ENCODE measurements around the gene OPN4. TPM values are rescaled to one million over a fixed set of nuclear protein-coding genes. Genes with fewer than 3 reads are reported as not detected.

The OPN4 gene
- total and polyA plus RNA-seq, 2 of the 8 experiments (the other 6 are each of a cell fraction or from before 2014, with no cell fraction given) = not detected

- Histone ChIP-seq H3K9ac (replicated peaks in 1 of 4; ENCODE audit: extremely low read depth in 1 of 4, low read depth in 3 of 4, low read length in 3 of 4) (no peak overlapping the region), H3K56ac (replicated peaks; ENCODE audit: insufficient read length, low read depth, low read length) (no peak overlapping the region), H3K79me2 (ENCODE audit: control insufficient read depth in 1 of 2, insufficient read depth in 2 of 2, low read length in 2 of 2) (no peaks in the 10 kb centered on the region), H3K23ac (ENCODE audit: insufficient read length) (no peak overlapping the region), H3K9me3 (ENCODE audit: insufficient read depth in 2 of 2, low read depth in 1 of 2, low read length in 1 of 2) (no peaks in the 10 kb centered on the region), H2BK12ac (ENCODE audit: low read depth, low read length) (peak overlapping the region; percentile 80; the same call in 1 of the 2 replicates), H3K14ac (ENCODE audit: insufficient read length) (no peak overlapping the region), H3K27me3 (replicated peaks in 1 of 4; ENCODE audit: control insufficient read depth in 3 of 4, extremely low read depth in 1 of 4, insufficient read depth in 3 of 4, low read length in 3 of 4) (no peaks in the 10 kb centered on the region), H2AFZ (ENCODE audit: low read length) (no peak overlapping the region), H3K18ac (ENCODE audit: extremely low read depth, low read length) (no peak overlapping the region), H4K8ac (ENCODE audit: extremely low read depth, insufficient read depth, low read length) (no peak overlapping the region), H4K5ac (ENCODE audit: insufficient read length, low read depth, low read length) (no peak overlapping the region), H2AK5ac (ENCODE audit: low read depth, low read length) (no peak overlapping the region), H2BK20ac (ENCODE audit: low read length) (no peak overlapping the region; the same call in 1 of the 2 replicates), H3K4me2 (ENCODE audit: insufficient read depth in 1 of 2, low read depth in 2 of 2, low read length in 2 of 2) (no peak overlapping the region), H2BK120ac (replicated peaks; ENCODE audit: low read depth, low read length) (no peak overlapping the region), H4K20me1 (replicated peaks in 1 of 2; ENCODE audit: control insufficient read depth in 1 of 2, insufficient read depth in 2 of 2, low read length in 2 of 2) (no peaks in the 10 kb centered on the region), H3K4me3 (ENCODE audit: extremely low read depth in 1 of 4, insufficient read depth in 2 of 4, low read depth in 3 of 4, low read length in 4 of 4) (no peak overlapping the region), H3K23me2 (ENCODE audit: low read depth, low read length) (peaks cover 6% of the 10 kb centered on the region; the same call in 1 of the 2 replicates), H2BK5ac (ENCODE audit: low read depth, low read length) (peak overlapping the region; percentile 60; the same call in 1 of the 2 replicates), H3K27ac (ENCODE audit: low read depth, low read length) (no peak overlapping the region), H2BK15ac (ENCODE audit: low read length) (0 out of 2 replicates have a peak overlapping the region, but pooled peaks have one; percentile 81), H4K91ac (replicated peaks; ENCODE audit: insufficient read length, low read length) (no peak overlapping the region), H3K4ac (replicated peaks; ENCODE audit: insufficient read length, low read depth, low read length) (no peak overlapping the region), H3K36me3 (ENCODE audit: control insufficient read depth in 2 of 4, insufficient read depth in 4 of 4, low read length in 3 of 4) (no peaks in the 10 kb centered on the region), H3K4me1 (replicated peaks in 1 of 4; ENCODE audit: control insufficient read depth in 3 of 4, insufficient read depth in 4 of 4, low read length in 3 of 4) (peaks cover 3 to 21% (median 11%) of the 10 kb centered on the region in 4 experiments), H3K79me1 (ENCODE audit: low read depth, low read length) (no peaks in the 10 kb centered on the region)
- FAIRE-seq (no peak), DNase-seq (ENCODE audit: low read depth in 1 of 2, low spot score in 2 of 2) (no peak)
- POLR2A ChIA-PET (ENCODE audit: partially characterized antibody) = interaction anchor here (0.5 to 5.7 kb wide), 4 partner anchors 15 to 191 kb away, joined by 3 to 45 read pairs (median 3); partner anchors contain the start of gene BMPR1A
- CTCF ChIA-PET (ENCODE audit: partially characterized antibody) = interaction anchor here (1.0 to 9.3 kb wide), 8 partner anchors 10 to 127 kb away, joined by 3 to 59 read pairs (median 8); no protein-coding TSS in a partner anchor
- WGBS, 2 experiments (ENCODE audit: extremely low coverage in 1 of 2, insufficient coverage in 1 of 2, insufficient read length in 1 of 2, insufficient replicate concordance in 2 of 2, low coverage in 1 of 2, low lambda C conversion rate in 2 of 2, missing lambda C conversion rate in 1 of 2) = 83% methylated on average over 5 of the region's 5 CpGs; no CpG with 5 or more reads in 1 of the 2 experiments
- TF ChIP-seq TEAD4 (IDR thresholded peaks at IDR 0.05; ENCODE audit: low read depth, low read length) (no peak), MAFK (IDR thresholded peaks at IDR 0.05; ENCODE audit: low read depth, low read length) (no peak), RBBP5 (IDR thresholded peaks at IDR 0.05; ENCODE audit: borderline replicate concordance, low read depth, low read length) (no peak), YY1 (IDR thresholded peaks at IDR 0.05; ENCODE audit: low read depth, low read length) (no peak), MAX (IDR thresholded peaks at IDR 0.05) (no peak), BRCA1 (IDR thresholded peaks at IDR 0.05; ENCODE audit: low read depth, low read length) (no peak), EGR1 (IDR thresholded peaks at IDR 0.05; ENCODE audit: borderline replicate concordance, low read depth, low read length) (no peak), RNF2 (IDR thresholded peaks at IDR 0.05; ENCODE audit: borderline replicate concordance, low read depth, low read length, missing control alignments, poor library complexity, severe bottlenecking) (no peak), EZH2 (IDR thresholded peaks at IDR 0.05; ENCODE audit: low read depth, low read length, severe bottlenecking) (no peak), ZNF274 (IDR thresholded peaks at IDR 0.05; ENCODE audit: borderline replicate concordance, extremely low read depth, low read length) (no peak), POU5F1 (IDR thresholded peaks at IDR 0.05; ENCODE audit: low read depth, low read length) (no peak), RFX5 (IDR thresholded peaks at IDR 0.05; ENCODE audit: borderline replicate concordance, low read depth, low read length) (no peak), TAF1 (IDR thresholded peaks at IDR 0.05; ENCODE audit: low read depth, low read length) (no peak)
Measured at GRCh38 chr10:86708783-86709380, 54.5 kb downstream of the OPN4 start.

Measured in H1 (cell line).